Mesenchymal stem cell (in vitro differentiated cells and primary cell): ENCODE data around the gene OR2L5.

Experiments
- DNase-seq: peaks from one replicate; pipeline ENCODE4 v3.0.0-alpha.2; 2013
- H2AFZ ChIP-seq: one replicate; pipeline ENCODE4 v1.6.1; 2013; ENCODE audit warnings: low read depth, mild to moderate bottlenecking, control low read depth, inconsistent platforms, low read length, moderate library complexity
- H2AK5ac ChIP-seq: 2 replicates; pipeline ENCODE4 v1.6.1; 2013; ENCODE audit warnings: low read length, moderate library complexity, mild to moderate bottlenecking, inconsistent platforms; ENCODE audit not compliant: severe bottlenecking
- H2BK120ac ChIP-seq: one replicate; pipeline ENCODE4 v1.6.1; 2013; ENCODE audit warnings: low read depth, mild to moderate bottlenecking, inconsistent platforms, low read length, moderate library complexity
- H2BK12ac ChIP-seq, 2 experiments: one replicate each; pipeline ENCODE4 v1.6.1; 2013; ENCODE audit warnings: inconsistent platforms in 2 of 2, low read length in 2 of 2, mild to moderate bottlenecking in 2 of 2, moderate library complexity in 2 of 2, control low read depth in 1 of 2
- H2BK15ac ChIP-seq: one replicate; pipeline ENCODE4 v1.6.1; 2013; ENCODE audit warnings: mild to moderate bottlenecking, low read depth, inconsistent platforms; ENCODE audit not compliant: poor library complexity, severe bottlenecking
- H2BK5ac ChIP-seq: 2 replicates; pipeline ENCODE4 v1.6.1; 2013; ENCODE audit warnings: low read depth, mild to moderate bottlenecking, low read length, control low read depth, inconsistent platforms; ENCODE audit not compliant: poor library complexity, severe bottlenecking
- H3K14ac ChIP-seq, 2 experiments: one replicate each; pipeline ENCODE4 v1.6.1; 2013; ENCODE audit warnings: inconsistent platforms in 2 of 2, low read length in 2 of 2, control low read depth in 1 of 2, mild to moderate bottlenecking in 1 of 2, moderate library complexity in 1 of 2
- H3K18ac ChIP-seq, 2 experiments: one replicate each; pipeline ENCODE4 v1.6.1; 2013; ENCODE audit warnings: inconsistent platforms in 2 of 2, low read length in 2 of 2, control low read depth in 1 of 2, low read depth in 1 of 2, mild to moderate bottlenecking in 1 of 2
- H3K23ac ChIP-seq, 2 experiments: one replicate each; pipeline ENCODE4 v1.6.1; 2013; ENCODE audit warnings: inconsistent platforms in 2 of 2, low read length in 2 of 2, mild to moderate bottlenecking in 2 of 2, moderate library complexity in 2 of 2, control low read depth in 1 of 2
- H3K27ac ChIP-seq: 2 replicates; pipeline ENCODE4 v1.5.1; 2013; ENCODE audit warnings: mild to moderate bottlenecking, moderate library complexity, low read length, control low read depth, inconsistent platforms; ENCODE audit not compliant: poor library complexity, severe bottlenecking
- H3K27me3 ChIP-seq, 2 experiments: 2 replicates each; pipeline versions ENCODE4 v1.6.1 to v1.7.0; 2013; ENCODE audit warnings: low read length in 2 of 2, mild to moderate bottlenecking in 2 of 2, moderate library complexity in 2 of 2, control low read depth in 1 of 2, inconsistent platforms in 1 of 2; ENCODE audit not compliant: control insufficient read depth in 1 of 2, insufficient read depth in 1 of 2
- H3K36me3 ChIP-seq, 2 experiments: 2 replicates each; pipeline versions ENCODE4 v1.6.1 to v1.7.0; 2013; ENCODE audit warnings: low read length in 2 of 2, control low read depth in 1 of 2, inconsistent platforms in 1 of 2, low read depth in 1 of 2, mild to moderate bottlenecking in 1 of 2; ENCODE audit not compliant: insufficient read depth in 2 of 2, control insufficient read depth in 1 of 2
- H3K4ac ChIP-seq, 2 experiments: one replicate each; pipeline ENCODE4 v1.6.1; 2013; ENCODE audit warnings: inconsistent platforms in 2 of 2, low read length in 2 of 2, mild to moderate bottlenecking in 2 of 2, moderate library complexity in 2 of 2, control low read depth in 1 of 2, low read depth in 1 of 2
- H3K4me1 ChIP-seq: 2 replicates; pipeline ENCODE4 v1.6.1; 2013; ENCODE audit warnings: low read depth, low read length, control low read depth; ENCODE audit not compliant: control insufficient read depth, insufficient read depth
- H3K4me2 ChIP-seq: 2 replicates; pipeline ENCODE4 v1.6.1; 2013; ENCODE audit warnings: low read length, mild to moderate bottlenecking, inconsistent platforms; ENCODE audit not compliant: poor library complexity, severe bottlenecking
- H3K4me3 ChIP-seq, 2 experiments: 2 replicates each; pipeline versions ENCODE4 v1.5.1 to v1.7.0; 2013; ENCODE audit warnings: low read length in 2 of 2, mild to moderate bottlenecking in 2 of 2, control low read depth in 1 of 2, low read depth in 1 of 2; ENCODE audit not compliant: insufficient read depth in 1 of 2
- H3K79me1 ChIP-seq: replicated peaks from 2 replicates; pipeline ENCODE4 v1.6.1; 2013; ENCODE audit warnings: mild to moderate bottlenecking, control low read depth, low read length, inconsistent platforms; ENCODE audit not compliant: poor library complexity, severe bottlenecking
- H3K9ac ChIP-seq: 2 replicates; pipeline ENCODE4 v1.7.0; 2013; ENCODE audit warnings: mild to moderate bottlenecking, low read length, moderate library complexity
- H3K9me3 ChIP-seq: 2 replicates; pipeline ENCODE4 v1.7.0; 2013; ENCODE audit warnings: mild to moderate bottlenecking, low read length; ENCODE audit not compliant: control insufficient read depth
- H4K8ac ChIP-seq: one replicate; pipeline ENCODE4 v1.6.1; 2013; ENCODE audit warnings: inconsistent platforms, mild to moderate bottlenecking, low read length, moderate library complexity
- H4K91ac ChIP-seq: one replicate; pipeline ENCODE4 v1.6.1; 2013; ENCODE audit warnings: mild to moderate bottlenecking, low read length, inconsistent platforms
- WGBS: methylation state at CpG from one replicate; pipeline ENCODE4 v1.1.7; 2013; ENCODE audit warnings: mixed read lengths; 5-methylcytosine and 5-hydroxymethylcytosine counted together

Gene OR2L5

DNA sequence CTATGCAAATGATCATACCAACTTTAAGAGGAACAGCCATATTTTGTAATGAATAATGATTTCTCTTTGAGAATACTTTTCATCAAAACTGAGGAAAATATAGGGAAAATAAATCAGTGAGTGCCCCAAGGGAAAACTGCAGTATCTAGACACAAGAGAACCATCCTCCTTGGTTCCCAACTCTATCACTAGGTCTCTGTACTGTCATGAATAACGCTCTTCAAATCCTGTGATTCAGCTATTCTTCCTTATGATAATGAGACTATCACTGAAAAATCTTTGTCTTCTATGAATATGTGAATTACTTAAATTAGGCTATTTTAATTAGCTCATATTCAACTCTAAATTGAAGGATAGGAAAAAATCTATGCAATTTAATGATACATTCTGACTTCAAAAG lies 2.3 kb downstream of the OR2L5 start:
- no peak overlapping the region for H3K27ac ChIP-seq
- H3K9me3 ChIP-seq, result peaks cover 39% of the 10 kb centered on the region
- H3K4me3 ChIP-seq, result no peak overlapping the region
- no CpG with 5 or more reads among the region's 1 CpG for WGBS
- H3K27me3 ChIP-seq, result no peaks in the 10 kb centered on the region
- no peak overlapping the region for H2AFZ ChIP-seq
- no peak overlapping the region for H2BK12ac ChIP-seq
- H3K4me1 ChIP-seq, result no peaks in the 10 kb centered on the region
- H3K14ac ChIP-seq, result no peak overlapping the region
- no peak for DNase-seq
- no peak overlapping the region for H3K23ac ChIP-seq
- H2BK15ac ChIP-seq, result no peak overlapping the region
- H3K9ac ChIP-seq, result no peak overlapping the region
- H4K8ac ChIP-seq, result no peak overlapping the region
- no peak overlapping the region for H2BK120ac ChIP-seq
- no peaks in the 10 kb centered on the region for H3K36me3 ChIP-seq
- no peak overlapping the region for H4K91ac ChIP-seq
- no peak overlapping the region for H2BK5ac ChIP-seq
- no peaks in the 10 kb centered on the region for H3K79me1 ChIP-seq
- no peak overlapping the region for H2AK5ac ChIP-seq
- no peak overlapping the region for H3K4me2 ChIP-seq
- H3K4ac ChIP-seq, result no peak overlapping the region
- H3K18ac ChIP-seq, result no peak overlapping the region

DNA sequence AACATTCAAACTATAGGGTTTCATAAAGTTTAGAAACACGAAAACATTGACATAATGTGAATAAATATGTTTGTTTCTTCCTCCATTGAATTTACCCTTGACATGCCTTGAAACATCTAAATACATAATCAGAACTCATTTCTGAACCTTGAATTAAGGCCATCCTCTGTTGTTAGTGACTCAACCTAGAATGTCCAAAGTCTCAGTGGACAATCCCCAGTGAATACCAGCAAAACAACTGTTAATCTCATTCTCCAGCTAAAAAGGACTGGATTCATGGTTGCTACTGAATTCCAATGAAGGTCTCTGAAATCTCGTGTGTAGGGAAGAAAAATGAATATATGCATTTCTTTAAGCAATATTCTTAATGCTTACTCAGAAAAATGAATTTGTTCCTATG lies 16.3 kb downstream of the OR2L5 start, which contains the start of gene OR2L2:
OR2L2 (plus strand) TSS at position 301 of the 400 bp plus-strand sequence. CDS start 8,198 bp downstream, outside the sequence.
- no peak within 1 kb of the TSS for H3K18ac ChIP-seq
- no peak within 1 kb of the TSS for H3K4me2 ChIP-seq
- H4K8ac ChIP-seq, result no peak within 1 kb of the TSS
- no peaks in the 10 kb centered on the region for H3K79me1 ChIP-seq
- H3K4me1 ChIP-seq, result no peaks in the 10 kb centered on the region
- H2BK120ac ChIP-seq, result no peak within 1 kb of the TSS
- H4K91ac ChIP-seq, result no peak within 1 kb of the TSS
- no peak within 1 kb of the TSS for H3K9ac ChIP-seq
- no peak within 1 kb of the TSS for H3K4ac ChIP-seq
- H2BK5ac ChIP-seq, result no peak within 1 kb of the TSS
- no peak within 1 kb of the TSS for H3K4me3 ChIP-seq
- H2AK5ac ChIP-seq, result no peak within 1 kb of the TSS
- no CpG with 5 or more reads among the region's 2 CpGs for WGBS
- peaks cover 35% of the 10 kb centered on the region for H3K9me3 ChIP-seq
- H2BK15ac ChIP-seq, result no peak within 1 kb of the TSS
- no peaks in the 10 kb centered on the region for H3K27me3 ChIP-seq
- H2BK12ac ChIP-seq, result no peak within 1 kb of the TSS
- H3K27ac ChIP-seq, result no peak within 1 kb of the TSS
- no peaks in the 10 kb centered on the region for H3K36me3 ChIP-seq
- DNase-seq, result no peak
- H2AFZ ChIP-seq, result no peak within 1 kb of the TSS
- H3K14ac ChIP-seq, result no peak within 1 kb of the TSS
- H3K23ac ChIP-seq, result no peak within 1 kb of the TSS

- Histone ChIP-seq H4K91ac (no peak overlapping the region), H3K27me3 (no peaks in the 10 kb centered on the region), H2AFZ (no peak overlapping the region), H3K4me1 (no peaks in the 10 kb centered on the region), H2BK15ac (no peak overlapping the region), H3K23ac (no peak overlapping the region), H4K8ac (no peak overlapping the region), H3K4me3 (no peak overlapping the region), H3K9me3 (peaks cover 19% of the 10 kb centered on the region), H2AK5ac (no peak overlapping the region), H3K14ac (no peak overlapping the region), H2BK120ac (no peak overlapping the region), H2BK12ac (no peak overlapping the region), H3K27ac (no peak overlapping the region), H3K4ac (no peak overlapping the region), H3K18ac (no peak overlapping the region), H2BK5ac (no peak overlapping the region), H3K79me1 (no peaks in the 10 kb centered on the region), H3K36me3 (no peaks in the 10 kb centered on the region), H3K4me2 (no peak overlapping the region), H3K9ac (no peak overlapping the region)
- WGBS, result 64% methylated on average over 4 of the region's 5 CpGs
- DNase-seq, result no peak
Measured at GRCh38 chr1:248045209-248045608, 31.7 kb downstream of the OR2L5 start.

DNA sequence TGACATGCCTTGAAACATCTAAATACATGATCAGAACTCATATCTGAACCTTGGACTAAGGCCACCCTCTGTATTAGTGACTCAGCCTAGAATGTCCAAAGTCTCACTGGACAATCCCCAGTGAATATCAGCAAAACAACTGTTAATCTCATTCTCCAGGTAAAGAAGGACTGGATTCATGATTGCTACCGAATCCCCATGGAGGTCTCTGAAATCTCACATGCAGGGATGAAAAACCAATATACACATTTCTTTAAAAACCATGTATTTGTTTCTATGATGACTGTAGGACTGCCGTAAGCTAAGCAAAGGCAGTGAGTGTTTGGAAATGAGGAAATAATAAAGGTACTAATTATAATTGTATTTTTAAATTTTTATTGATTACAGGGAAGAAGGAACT lies 33.1 kb downstream of the OR2L5 start, which contains the start of gene OR2L3:
OR2L3 (plus strand) TSS at position 301 of the 400 bp plus-strand sequence. CDS start 13,846 bp downstream, outside the sequence.
- Histone ChIP-seq H3K23ac (no peak within 1 kb of the TSS), H3K4me2 (no peak within 1 kb of the TSS), H3K4me3 (no peak within 1 kb of the TSS), H3K4me1 (no peaks in the 10 kb centered on the region), H3K9ac (no peak within 1 kb of the TSS), H2BK15ac (no peak within 1 kb of the TSS), H2AFZ (no peak within 1 kb of the TSS), H2AK5ac (no peak within 1 kb of the TSS), H2BK120ac (no peak within 1 kb of the TSS), H4K91ac (no peak within 1 kb of the TSS), H3K4ac (no peak within 1 kb of the TSS), H3K27ac (no peak within 1 kb of the TSS), H2BK5ac (no peak within 1 kb of the TSS), H4K8ac (no peak within 1 kb of the TSS), H3K18ac (no peak within 1 kb of the TSS), H3K14ac (no peak within 1 kb of the TSS), H2BK12ac (no peak within 1 kb of the TSS), H3K79me1 (no peaks in the 10 kb centered on the region), H3K36me3 (no peaks in the 10 kb centered on the region), H3K9me3 (peaks cover 19% of the 10 kb centered on the region), H3K27me3 (no peaks in the 10 kb centered on the region)
- no CpG with 5 or more reads among the region's 2 CpGs for WGBS
- no peak for DNase-seq
